ENCODE measurements around the gene MAPK12.

- no peak for TF ChIP-seq CTCF (IDR thresholded peaks at IDR 0.05)
- TF ChIP-seq POLR2A (IDR thresholded peaks at IDR 0.05): no peak
These were observed 18.7 kb upstream of the MAPK12 start for GRCh38 chr22:50280022-50280707.
